Upper lobe of left lung (tissue), 4 donors: ENCODE data around the gene SEPHS1.

Source experiments
- CTCF ChIP-seq, 6 experiments: fragments of 450-650 bp in 4 of 6; fragments of 200-600 bp in 2 of 6; sonication (generic) in 2 of 6; IDR thresholded peaks; one replicate each; pipeline ENCODE4 v1.5.1; 2016 to 2019; ENCODE audit warnings: antibody characterized with exemption in 6 of 6
- EP300 ChIP-seq, 4 donors: sonication (generic); formaldehyde crosslinking; IDR thresholded peaks; one replicate each; pipeline ENCODE4 v1.5.1; 2017; ENCODE audit warnings: antibody characterized with exemption in 4 of 4, control low read depth in 2 of 4
- POLR2A ChIP-seq, 4 donors: fragments of 450-650 bp; IDR thresholded peaks; one replicate each; pipeline ENCODE4 v1.5.1; 2016 to 2017; ENCODE audit warnings: antibody characterized with exemption in 4 of 4, mild to moderate bottlenecking in 2 of 4

- TF ChIP-seq POLR2A (IDR thresholded peaks at IDR 0.05), result no peak
- no peak for TF ChIP-seq CTCF (IDR thresholded peaks at IDR 0.05)
- no peak for TF ChIP-seq EP300 (IDR thresholded peaks at IDR 0.05)
Observed at GRCh38 chr10:13365243-13365642, 17.1 kb upstream of the SEPHS1 start.
